Mammary epithelial cell (primary cell): ENCODE results near the gene RMDN3.

Source experiments
- EZH2 ChIP-seq: IDR thresholded peaks from 2 replicates; pipeline ENCODE4 v1.6.1; 2012; ENCODE audit warnings: low read length, inconsistent platforms, borderline replicate concordance
- TF ChIP-seq, protein P1 (sequence below), 2 donors: IDR thresholded peaks in 1 of 2; conservative IDR thresholded peaks in 1 of 2; 2 replicates each; pipeline ENCODE4 v1.5.1; 2011 to 2012; ENCODE audit warnings: inconsistent platforms in 2 of 2, low read length in 2 of 2, mild to moderate bottlenecking in 2 of 2, control low read depth in 1 of 2, low read depth in 1 of 2; ENCODE audit not compliant: insufficient read depth in 1 of 2; ENCODE audit errors: extremely low read depth in 1 of 2

GRCh38 chr15:40785164-40785563 is 30.1 kb upstream of the RMDN3 start:
- TF ChIP-seq, protein P1, sequence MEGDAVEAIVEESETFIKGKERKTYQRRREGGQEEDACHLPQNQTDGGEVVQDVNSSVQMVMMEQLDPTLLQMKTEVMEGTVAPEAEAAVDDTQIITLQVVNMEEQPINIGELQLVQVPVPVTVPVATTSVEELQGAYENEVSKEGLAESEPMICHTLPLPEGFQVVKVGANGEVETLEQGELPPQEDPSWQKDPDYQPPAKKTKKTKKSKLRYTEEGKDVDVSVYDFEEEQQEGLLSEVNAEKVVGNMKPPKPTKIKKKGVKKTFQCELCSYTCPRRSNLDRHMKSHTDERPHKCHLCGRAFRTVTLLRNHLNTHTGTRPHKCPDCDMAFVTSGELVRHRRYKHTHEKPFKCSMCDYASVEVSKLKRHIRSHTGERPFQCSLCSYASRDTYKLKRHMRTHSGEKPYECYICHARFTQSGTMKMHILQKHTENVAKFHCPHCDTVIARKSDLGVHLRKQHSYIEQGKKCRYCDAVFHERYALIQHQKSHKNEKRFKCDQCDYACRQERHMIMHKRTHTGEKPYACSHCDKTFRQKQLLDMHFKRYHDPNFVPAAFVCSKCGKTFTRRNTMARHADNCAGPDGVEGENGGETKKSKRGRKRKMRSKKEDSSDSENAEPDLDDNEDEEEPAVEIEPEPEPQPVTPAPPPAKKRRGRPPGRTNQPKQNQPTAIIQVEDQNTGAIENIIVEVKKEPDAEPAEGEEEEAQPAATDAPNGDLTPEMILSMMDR (conservative IDR thresholded peaks at IDR 0.05 in 1 of 2, IDR thresholded peaks at IDR 0.05 in 1 of 2; ENCODE audit: extremely low read depth in 1 of 2, insufficient read depth in 1 of 2, low read depth in 1 of 2, low read length in 2 of 2), result peak in 1 of 2 donors; percentile 38
- no peak for TF ChIP-seq EZH2
